MCF 10A (cell line): ENCODE measurements around the gene CLEC18B. TPM values are rescaled to one million over a fixed set of nuclear protein-coding genes. Genes with fewer than 3 reads are reported as not detected.

Experiments
- BruUV-seq: library from RNA; stranded (reverse); fragments of 400-500 nt; replicated peaks from 2 replicates; lab custom pipeline; 2021; lab: Mats Ljungman, UMichigan
- CTCF ChIA-PET: fragments of 300-600 bp; sonication (Branson Sonifier 250); formaldehyde crosslinking; extraction: SDS; loops from one replicate; lab custom pipeline; 2021; ENCODE audit warnings: antibody characterized with exemption, inconsistent platforms; lab: Yijun Ruan, JAX
- POLR2A ChIA-PET: fragments of 300-600, 350-650 bp; sonication (Branson Sonifier 250); formaldehyde crosslinking; extraction: SDS; loops from one replicate; lab custom pipeline; 2020; ENCODE audit warnings: antibody characterized with exemption, inconsistent platforms; lab: Yijun Ruan, JAX
- DNase-seq: peaks from one replicate; pipeline ENCODE4 v3.0.0-alpha.2; 2018; ENCODE audit not compliant: unreplicated experiment
- H3K27ac Mint-ChIP-seq: one replicate; pipeline ENCODE4 v1.8.0; 2022; ENCODE audit warnings: mild to moderate bottlenecking, low read depth, mixed read lengths; ENCODE audit not compliant: unreplicated experiment
- H3K27me3 Mint-ChIP-seq: one replicate; pipeline ENCODE4 v1.8.0; 2022; ENCODE audit warnings: mixed read lengths; ENCODE audit not compliant: insufficient read depth, unreplicated experiment
- H3K36me3 Mint-ChIP-seq: one replicate; pipeline ENCODE4 v1.8.0; 2022; ENCODE audit warnings: mild to moderate bottlenecking, moderate library complexity, mixed read lengths; ENCODE audit not compliant: insufficient read depth, unreplicated experiment
- H3K4me1 Mint-ChIP-seq: one replicate; pipeline ENCODE4 v1.8.0; 2022; ENCODE audit warnings: mixed read lengths; ENCODE audit not compliant: insufficient read depth, unreplicated experiment
- H3K4me3 Mint-ChIP-seq: one replicate; pipeline ENCODE4 v1.8.0; 2022; ENCODE audit warnings: mild to moderate bottlenecking, moderate library complexity, mixed read lengths; ENCODE audit not compliant: unreplicated experiment
- H3K9me3 Mint-ChIP-seq: one replicate; pipeline ENCODE4 v1.8.0; 2022; ENCODE audit warnings: mixed read lengths; ENCODE audit not compliant: unreplicated experiment
- intact Hi-C: fragments of 100-400 bp; cut with micrococcal nuclease; formaldehyde crosslinking; loops from 2 replicates; pipeline ENCODE4 v1.14.1; 2022
- total RNA-seq: library from RNA; stranded (reverse); gene quantifications from 2 replicates; pipeline ENCODE4 v1.2.3, GENCODE V29; 2022
- TF ChIP-seq, protein P1 (sequence below): fragments of 200-600 bp; IDR thresholded peaks from one replicate; pipeline ENCODE4 v1.8.0; 2022; ENCODE audit warnings: antibody characterized with exemption, mild to moderate bottlenecking; ENCODE audit not compliant: unreplicated experiment

Gene CLEC18B
- total RNA-seq, 1 experiment from 2014 or later, result 0.89 TPM

- Mint-ChIP-seq H3K27ac (peak overlapping the region; percentile 82), H3K36me3 (peaks cover 70% of the 10 kb centered on the region), H3K4me1 (peaks cover 16% of the 10 kb centered on the region), H3K4me3 (peak overlapping the region; percentile 5), H3K9me3 (no peaks in the 10 kb centered on the region), H3K27me3 (no peaks in the 10 kb centered on the region)
- CTCF ChIA-PET, result interaction anchor here (0.8 to 3.5 kb wide), 3 partner anchors 12 to 161 kb away, joined by 4 to 20 read pairs (median 6); no protein-coding TSS in a partner anchor
- POLR2A ChIA-PET, result interaction anchor here (0.7 to 3.4 kb wide), 12 partner anchors 12 to 205 kb away, joined by 3 to 46 read pairs (median 5); partner anchors contain the start of genes GLG1, PSMD7 and RFWD3
- no peak for DNase-seq
- intact Hi-C loops, result no loop called here
- TF ChIP-seq, protein P1, sequence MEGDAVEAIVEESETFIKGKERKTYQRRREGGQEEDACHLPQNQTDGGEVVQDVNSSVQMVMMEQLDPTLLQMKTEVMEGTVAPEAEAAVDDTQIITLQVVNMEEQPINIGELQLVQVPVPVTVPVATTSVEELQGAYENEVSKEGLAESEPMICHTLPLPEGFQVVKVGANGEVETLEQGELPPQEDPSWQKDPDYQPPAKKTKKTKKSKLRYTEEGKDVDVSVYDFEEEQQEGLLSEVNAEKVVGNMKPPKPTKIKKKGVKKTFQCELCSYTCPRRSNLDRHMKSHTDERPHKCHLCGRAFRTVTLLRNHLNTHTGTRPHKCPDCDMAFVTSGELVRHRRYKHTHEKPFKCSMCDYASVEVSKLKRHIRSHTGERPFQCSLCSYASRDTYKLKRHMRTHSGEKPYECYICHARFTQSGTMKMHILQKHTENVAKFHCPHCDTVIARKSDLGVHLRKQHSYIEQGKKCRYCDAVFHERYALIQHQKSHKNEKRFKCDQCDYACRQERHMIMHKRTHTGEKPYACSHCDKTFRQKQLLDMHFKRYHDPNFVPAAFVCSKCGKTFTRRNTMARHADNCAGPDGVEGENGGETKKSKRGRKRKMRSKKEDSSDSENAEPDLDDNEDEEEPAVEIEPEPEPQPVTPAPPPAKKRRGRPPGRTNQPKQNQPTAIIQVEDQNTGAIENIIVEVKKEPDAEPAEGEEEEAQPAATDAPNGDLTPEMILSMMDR, result no peak
- BruUV-seq, result no TSS peak
Measured at GRCh38 chr16:74461826-74462225, 40.5 kb upstream of the CLEC18B start.

DNA sequence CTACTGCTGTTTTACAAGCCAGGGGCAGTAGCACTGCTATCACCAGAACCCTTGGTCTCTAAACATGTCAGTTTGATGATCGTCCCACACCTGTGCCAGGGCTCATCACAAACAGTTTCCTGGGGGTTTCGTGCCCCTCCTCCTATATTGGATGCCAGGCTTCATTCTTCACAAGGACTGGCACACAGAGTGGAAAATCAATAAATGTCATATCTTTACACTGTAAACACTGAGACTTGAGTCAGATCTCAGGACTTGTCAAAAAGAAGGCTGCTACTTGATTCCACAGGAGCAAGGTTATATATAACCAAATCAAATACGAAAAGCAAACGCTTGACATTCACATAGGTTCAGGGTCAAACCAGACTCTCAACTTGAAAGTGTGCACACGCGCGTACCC lies 39.3 kb upstream of the CLEC18B start:
- H3K27me3 Mint-ChIP-seq, result no peaks in the 10 kb centered on the region
- POLR2A ChIA-PET, result interaction anchor here (2.5 to 3.4 kb wide), 2 partner anchors 11 to 19 kb away, joined by 17 to 46 read pairs; no protein-coding TSS in a partner anchor
- intact Hi-C loops, result no loop called here
- TF ChIP-seq, protein P1, result no peak
- CTCF ChIA-PET, result interaction anchor here (0.6 to 3.5 kb wide), 3 partner anchors 10 to 1321 kb away, joined by 5 to 20 read pairs (median 5); no protein-coding TSS in a partner anchor
- H3K36me3 Mint-ChIP-seq, result peaks cover 73% of the 10 kb centered on the region
- no peak for DNase-seq
- BruUV-seq, result no TSS peak
- no peaks in the 10 kb centered on the region for H3K9me3 Mint-ChIP-seq
- no peak overlapping the region for H3K27ac Mint-ChIP-seq
- H3K4me3 Mint-ChIP-seq, result no peak overlapping the region
- H3K4me1 Mint-ChIP-seq, result peaks cover 23% of the 10 kb centered on the region

GRCh38 chr16:74456290-74456625 lies 35.0 kb upstream of the CLEC18B start:
- BruUV-seq, result no TSS peak
- Mint-ChIP-seq H3K27ac (peak overlapping the region; percentile 94), H3K9me3 (no peaks in the 10 kb centered on the region), H3K27me3 (no peaks in the 10 kb centered on the region), H3K4me3 (no peak overlapping the region), H3K4me1 (peaks cover 20% of the 10 kb centered on the region), H3K36me3 (peaks cover 71% of the 10 kb centered on the region)
- TF ChIP-seq, protein P1, result no peak
- ChIA-PET CTCF (no interaction called here), POLR2A (interaction anchor here (1.8 to 2.1 kb wide), 2 partner anchors 11 to 24 kb away, joined by 5 to 7 read pairs; no protein-coding TSS in a partner anchor)
- intact Hi-C loops, result no loop called here
- DNase-seq, result no peak

- POLR2A ChIA-PET, result interaction anchor here (0.5 to 2.1 kb wide), 7 partner anchors 12 to 152 kb away, joined by 3 to 7 read pairs (median 4); partner anchors contain the start of gene GLG1
- intact Hi-C loops, result no loop called here
- no peak overlapping the region for H3K4me3 Mint-ChIP-seq
- H3K27me3 Mint-ChIP-seq, result no peaks in the 10 kb centered on the region
- TF ChIP-seq, protein P1, result no peak
- peaks cover 71% of the 10 kb centered on the region for H3K36me3 Mint-ChIP-seq
- DNase-seq, result peak; percentile 74
- peaks cover 20% of the 10 kb centered on the region for H3K4me1 Mint-ChIP-seq
- H3K27ac Mint-ChIP-seq, result peak overlapping the region; percentile 94
- CTCF ChIA-PET, result interaction anchor here (0.6 kb wide), 1 partner anchor 24 kb away, joined by 3 read pairs; no protein-coding TSS in a partner anchor
- BruUV-seq, result no TSS peak
- H3K9me3 Mint-ChIP-seq, result no peaks in the 10 kb centered on the region
Measured at GRCh38 chr16:74455619-74456289, 34.5 kb upstream of the CLEC18B start.
